ENCODE measurements around the gene CDK19.

The CDK19 gene

GRCh38 chr6:110858016-110858415, 42.7 kb upstream of the CDK19 start:
- H3K9me3 ChIP-seq (ENCODE audit: control insufficient read depth, low read length) = no peaks in the 10 kb centered on the region
- H3K27ac ChIP-seq = no peak overlapping the region
- no peak overlapping the region for H3K4me2 ChIP-seq (ENCODE audit: low read length)
- H3K9ac ChIP-seq = no peak overlapping the region
- no peaks in the 10 kb centered on the region for H3K36me3 ChIP-seq (ENCODE audit: control insufficient read depth, insufficient read depth, low read length)
- no peak overlapping the region for H3K4me3 ChIP-seq (ENCODE audit: low read depth, low read length)
- no peak overlapping the region for H2AFZ ChIP-seq
- no peaks in the 10 kb centered on the region for H3K4me1 ChIP-seq
- no peaks in the 10 kb centered on the region for H3K79me2 ChIP-seq
- no peaks in the 10 kb centered on the region for H3K27me3 ChIP-seq (ENCODE audit: control insufficient read depth, insufficient read depth, low read length)
- TF ChIP-seq CTCF (IDR thresholded peaks at IDR 0.05) = no peak

GRCh38 chr6:110856296-110856695, 41.0 kb upstream of the CDK19 start:
- Histone ChIP-seq H3K27me3 (ENCODE audit: control insufficient read depth, insufficient read depth, low read length) (no peaks in the 10 kb centered on the region), H3K9me3 (ENCODE audit: control insufficient read depth, low read length) (no peaks in the 10 kb centered on the region), H3K9ac (no peak overlapping the region), H3K4me2 (ENCODE audit: low read length) (no peak overlapping the region), H2AFZ (no peak overlapping the region), H3K36me3 (ENCODE audit: control insufficient read depth, insufficient read depth, low read length) (no peaks in the 10 kb centered on the region), H3K79me2 (no peaks in the 10 kb centered on the region), H3K4me3 (ENCODE audit: low read depth, low read length) (no peak overlapping the region), H3K27ac (no peak overlapping the region), H3K4me1 (no peaks in the 10 kb centered on the region)
- no peak for TF ChIP-seq CTCF (IDR thresholded peaks at IDR 0.05)

GRCh38 chr6:110853754-110854477, 38.6 kb upstream of the CDK19 start:
- no peaks in the 10 kb centered on the region for H3K27me3 ChIP-seq (ENCODE audit: control insufficient read depth, insufficient read depth, low read length)
- no peak overlapping the region for H3K27ac ChIP-seq
- H3K4me2 ChIP-seq (ENCODE audit: low read length) = no peak overlapping the region

GRCh38 chr6:110852773-110853172, 37.5 kb upstream of the CDK19 start:
- Histone ChIP-seq H3K4me1 (no peaks in the 10 kb centered on the region), H3K4me2 (ENCODE audit: low read length) (no peak overlapping the region), H3K9me3 (ENCODE audit: control insufficient read depth, low read length) (no peaks in the 10 kb centered on the region), H3K9ac (no peak overlapping the region), H2AFZ (no peak overlapping the region), H3K27me3 (ENCODE audit: control insufficient read depth, insufficient read depth, low read length) (no peaks in the 10 kb centered on the region), H3K27ac (no peak overlapping the region), H3K36me3 (ENCODE audit: control insufficient read depth, insufficient read depth, low read length) (no peaks in the 10 kb centered on the region), H3K4me3 (ENCODE audit: low read depth, low read length) (no peak overlapping the region), H3K79me2 (no peaks in the 10 kb centered on the region)
- no peak for TF ChIP-seq CTCF (IDR thresholded peaks at IDR 0.05)

More at GRCh38 chr6:110853754-110854477, 38.6 kb upstream of the CDK19 start:
- no peaks in the 10 kb centered on the region for H3K9me3 ChIP-seq (ENCODE audit: control insufficient read depth, low read length)
- H3K9ac ChIP-seq = no peak overlapping the region
- H3K36me3 ChIP-seq (ENCODE audit: control insufficient read depth, insufficient read depth, low read length) = no peaks in the 10 kb centered on the region
- H3K4me3 ChIP-seq (ENCODE audit: low read depth, low read length) = no peak overlapping the region
- H2AFZ ChIP-seq = no peak overlapping the region
- H3K4me1 ChIP-seq = no peaks in the 10 kb centered on the region
- TF ChIP-seq CTCF (IDR thresholded peaks at IDR 0.05) = no peak
- no peaks in the 10 kb centered on the region for H3K79me2 ChIP-seq

GRCh38 chr6:110849781-110850180, 34.5 kb upstream of the CDK19 start:
- Histone ChIP-seq H3K27me3 (ENCODE audit: control insufficient read depth, insufficient read depth, low read length) (no peaks in the 10 kb centered on the region), H3K9me3 (ENCODE audit: control insufficient read depth, low read length) (no peaks in the 10 kb centered on the region), H3K79me2 (no peaks in the 10 kb centered on the region), H2AFZ (no peak overlapping the region), H3K4me1 (no peaks in the 10 kb centered on the region), H3K36me3 (ENCODE audit: control insufficient read depth, insufficient read depth, low read length) (no peaks in the 10 kb centered on the region), H3K4me3 (ENCODE audit: low read depth, low read length) (no peak overlapping the region), H3K4me2 (ENCODE audit: low read length) (no peak overlapping the region), H3K9ac (no peak overlapping the region), H3K27ac (no peak overlapping the region)
- no peak for TF ChIP-seq CTCF (IDR thresholded peaks at IDR 0.05)
